Activated T-helper 1 cell treated with anti-CD3 and anti-CD28 coated beads, Interleukin-2, amount 50 U/mL, for 16 hours (primary cell): ENCODE data around the gene TMEM131L.
"Not testable (repeated sequence)": the region's sequence is repeated elsewhere in the genome, so short reads cannot be mapped to it uniquely, and the experiment has no call there.

Experiments used
- DNase-seq, 2 donors: peaks; one replicate each; pipeline ENCODE4 v3.0.0-alpha.2; 2020; ENCODE audit warnings: low read depth in 1 of 2, low spot score in 1 of 2

TMEM131L gene

DNA sequence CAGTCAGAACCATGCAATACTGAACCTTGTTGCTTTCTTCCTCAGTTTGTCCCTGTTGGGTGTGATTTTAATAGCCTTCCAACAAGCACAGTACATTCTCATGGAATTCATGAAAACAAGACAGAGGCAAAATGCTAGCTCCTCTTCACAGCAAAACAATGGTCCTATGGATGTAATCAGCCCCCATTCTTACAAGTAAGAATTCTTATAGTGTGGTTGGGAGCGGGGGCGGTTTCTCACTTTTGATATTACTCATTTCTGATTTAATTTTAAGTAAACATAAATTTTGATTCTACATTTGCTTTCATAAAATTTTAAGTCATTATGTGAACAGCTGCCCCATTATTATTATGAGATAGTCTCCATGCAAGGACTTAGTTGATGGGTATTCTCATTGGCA is 137.1 kb downstream of the TMEM131L start:
- no peak for DNase-seq

GRCh38 chr4:153603835-153604234 is 137.7 kb downstream of the TMEM131L start:
- DNase-seq, result no peak

DNA sequence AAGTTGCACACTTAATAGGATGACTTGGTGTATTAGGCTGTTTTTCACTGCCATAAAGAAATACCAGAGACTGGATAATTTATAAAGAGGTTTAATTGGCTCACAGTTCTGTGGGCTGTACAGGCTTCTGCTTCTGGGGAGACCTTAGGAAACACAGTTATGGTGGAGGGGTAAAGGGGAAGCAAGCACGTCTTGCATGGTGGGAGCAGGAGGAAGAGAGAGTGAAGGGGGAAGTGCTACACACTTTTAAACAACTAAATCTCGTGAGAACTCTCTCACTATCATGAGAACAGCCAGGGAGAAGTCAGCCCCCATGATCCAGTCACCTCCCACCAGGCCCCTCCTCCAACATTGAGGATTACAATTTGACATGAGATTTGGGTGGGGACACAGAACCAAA is 142.9 kb downstream of the TMEM131L start:
- not testable (repeated sequence) for DNase-seq

DNA sequence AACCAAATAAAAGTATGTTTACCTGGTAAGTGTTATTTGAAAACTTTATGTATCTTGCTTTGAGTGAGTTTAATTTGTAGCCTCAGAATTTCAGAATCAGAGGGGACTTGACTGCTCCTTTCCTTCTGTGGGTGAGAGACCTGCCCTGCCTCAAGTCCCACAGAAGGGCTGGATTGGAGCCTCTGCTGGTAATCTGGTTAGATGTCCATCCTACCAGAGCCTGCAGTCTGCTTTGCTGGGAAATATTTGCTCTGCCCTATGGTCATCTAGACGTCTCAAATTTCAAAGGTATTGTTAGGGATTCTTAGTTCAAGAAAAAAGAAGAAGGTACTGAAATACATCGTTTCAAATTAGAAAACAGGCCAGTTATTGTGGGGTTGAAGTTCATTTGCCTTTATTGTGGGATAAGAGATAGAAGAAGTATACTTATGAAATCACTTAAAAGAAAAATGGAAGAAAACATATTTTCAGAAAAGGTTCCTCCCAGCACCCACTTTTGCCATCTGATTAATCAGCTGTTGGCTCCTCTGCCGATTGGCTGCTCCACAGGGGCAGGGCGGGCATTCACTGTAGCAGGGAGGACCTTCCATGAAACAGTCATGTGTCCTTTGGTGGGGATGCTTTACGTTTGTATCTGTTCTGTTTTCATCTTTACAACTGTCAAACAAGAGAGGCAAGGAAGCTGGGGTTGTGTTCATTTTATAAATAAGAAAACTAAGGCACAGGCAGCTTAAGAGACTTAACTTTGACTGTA is 144.6 kb downstream of the TMEM131L start:
- no peak for DNase-seq

- DNase-seq, result no peak
Observed at GRCh38 chr4:153611679-153612078, 145.5 kb downstream of the TMEM131L start.

DNA sequence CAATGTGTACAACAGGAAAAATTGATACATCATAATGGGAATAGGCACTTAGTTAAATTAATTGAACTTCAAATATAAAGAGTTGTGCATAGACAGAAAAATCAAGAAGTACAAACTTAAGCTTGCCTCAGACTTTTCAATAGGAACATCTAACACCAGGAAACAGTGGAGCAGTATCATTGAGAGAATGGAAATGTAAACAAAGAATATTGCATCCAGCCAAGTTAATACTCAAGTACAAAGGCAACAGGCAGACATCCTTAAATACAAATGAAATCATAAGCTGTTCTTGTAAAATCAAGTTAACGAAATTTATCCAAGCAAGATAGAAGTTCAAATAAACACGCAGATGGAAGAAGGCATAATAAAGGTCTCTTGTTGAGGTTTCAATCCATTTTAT is 146.7 kb downstream of the TMEM131L start:
- DNase-seq, result no peak

DNA sequence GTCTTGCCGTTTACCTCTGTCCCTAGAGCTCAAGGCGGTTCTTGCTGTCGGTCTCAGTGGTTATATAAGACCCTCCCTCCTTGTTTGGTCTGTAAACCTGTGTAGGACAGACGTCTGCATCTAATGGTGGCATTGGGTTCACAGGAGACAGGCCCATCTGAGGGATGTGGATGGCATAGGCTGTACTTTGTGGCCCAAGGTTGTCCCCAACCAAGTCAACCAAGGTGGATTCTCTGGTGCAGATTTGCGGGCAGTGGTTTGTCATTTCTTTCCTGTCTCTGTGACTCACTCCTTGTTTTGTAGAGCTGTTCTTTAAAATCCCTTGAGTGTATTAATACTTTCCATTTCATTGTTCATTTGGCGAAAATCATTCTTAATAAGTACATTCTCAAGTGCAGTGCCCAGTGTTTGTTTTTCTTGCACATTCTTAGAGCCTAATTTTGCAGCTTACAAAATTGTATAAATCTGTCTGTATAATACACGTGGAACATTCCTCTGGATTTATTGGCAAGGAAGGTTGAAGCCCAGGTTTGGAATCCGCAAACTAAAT is 149.9 kb downstream of the TMEM131L start:
- DNase-seq, result no peak

DNA sequence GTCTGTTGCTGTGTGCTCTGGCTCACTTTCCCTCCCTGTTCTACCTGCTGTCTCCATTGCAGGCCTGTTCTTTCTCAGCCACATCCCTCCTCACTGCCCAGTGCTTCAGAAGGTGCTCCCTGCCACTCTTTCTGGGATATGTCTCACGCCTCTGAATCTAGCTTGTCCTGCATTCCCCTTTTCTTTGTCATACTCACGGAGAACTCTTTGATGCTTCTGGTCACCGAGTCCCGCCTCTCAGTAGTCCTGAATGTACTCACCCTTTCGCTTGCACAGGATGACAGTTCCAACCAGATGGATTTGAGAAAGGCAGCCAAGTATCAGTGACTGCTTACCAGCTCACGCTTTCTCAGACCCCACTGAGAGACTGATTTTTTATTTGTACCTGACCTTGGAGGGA is 152.7 kb downstream of the TMEM131L start:
- DNase-seq, result no peak

GRCh38 chr4:153619811-153620210 is 153.7 kb downstream of the TMEM131L start:
- no peak for DNase-seq

DNA sequence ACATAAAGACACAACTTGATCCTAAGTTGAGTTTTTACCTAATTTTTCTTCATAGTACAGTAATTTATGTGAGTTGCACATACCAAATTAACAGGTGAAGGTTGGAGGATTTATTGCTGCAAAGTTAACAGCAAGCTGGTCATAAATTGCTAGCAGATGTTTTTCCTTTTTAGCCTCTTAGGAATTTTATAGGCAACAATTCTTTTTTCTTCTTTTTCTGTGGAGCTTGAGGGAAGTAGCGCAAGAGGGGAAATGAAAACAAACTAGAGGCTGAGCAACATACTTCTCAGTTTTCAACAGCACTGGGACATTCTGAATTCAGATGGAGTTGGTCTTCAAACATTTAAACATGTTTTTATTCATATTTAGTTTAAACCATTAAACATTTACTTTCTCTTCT is 154.2 kb downstream of the TMEM131L start:
- DNase-seq, result no peak

- DNase-seq, result no peak
Observed at GRCh38 chr4:153622093-153622492, 155.9 kb downstream of the TMEM131L start.

- no peak for DNase-seq
Observed at GRCh38 chr4:153622778-153623240, 156.6 kb downstream of the TMEM131L start.

DNA sequence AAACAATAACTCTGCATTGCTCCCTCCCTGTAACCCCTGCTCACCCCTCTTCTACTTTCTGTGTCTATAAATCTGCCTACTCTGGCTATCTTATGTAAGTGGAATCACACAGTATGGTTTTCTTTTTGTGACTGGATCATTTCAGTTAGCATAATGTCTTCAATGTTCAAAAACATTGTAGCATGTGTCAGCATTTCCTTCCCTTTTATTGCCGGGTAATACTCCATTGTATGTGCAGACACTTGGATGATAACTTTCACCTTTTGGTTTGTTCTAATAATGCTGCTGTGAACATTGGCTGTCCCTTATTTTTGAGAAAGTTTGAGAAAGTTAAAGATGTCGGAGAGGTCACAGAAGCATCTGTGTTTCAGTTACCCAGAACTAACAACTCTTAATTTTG is 157.3 kb downstream of the TMEM131L start:
- DNase-seq, result no peak

- no peak for DNase-seq
Observed at GRCh38 chr4:153628796-153629315, 162.7 kb downstream of the TMEM131L start.

GRCh38 chr4:153629776-153630175 is 163.6 kb downstream of the TMEM131L start:
- no peak for DNase-seq

- DNase-seq, result no peak
Observed at GRCh38 chr4:153634738-153635353, 168.7 kb downstream of the TMEM131L start.

DNA sequence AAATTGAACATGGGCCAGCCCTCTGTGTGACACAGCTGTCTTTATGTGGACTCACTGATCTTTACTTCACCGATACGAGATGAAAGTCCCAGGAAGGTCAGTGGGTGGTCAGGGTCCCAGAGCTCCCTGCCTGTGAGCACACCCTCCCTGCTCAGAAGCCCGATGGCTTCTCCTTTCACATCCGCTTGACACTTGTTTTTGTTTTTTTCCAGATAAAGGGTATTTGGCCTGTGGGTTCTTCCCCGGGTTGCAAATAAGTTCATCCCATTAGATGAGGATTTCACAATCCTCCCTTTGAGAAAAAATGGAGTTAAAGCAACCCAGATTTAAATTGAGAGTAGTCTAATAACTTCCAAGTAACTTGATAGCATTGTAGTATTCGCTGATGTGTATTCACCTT is 169.7 kb downstream of the TMEM131L start:
- DNase-seq, result no peak

GRCh38 chr4:153637201-153637600 is 171.0 kb downstream of the TMEM131L start:
- no peak for DNase-seq

- no peak for DNase-seq
Observed at GRCh38 chr4:153638011-153638410, 171.9 kb downstream of the TMEM131L start.

DNA sequence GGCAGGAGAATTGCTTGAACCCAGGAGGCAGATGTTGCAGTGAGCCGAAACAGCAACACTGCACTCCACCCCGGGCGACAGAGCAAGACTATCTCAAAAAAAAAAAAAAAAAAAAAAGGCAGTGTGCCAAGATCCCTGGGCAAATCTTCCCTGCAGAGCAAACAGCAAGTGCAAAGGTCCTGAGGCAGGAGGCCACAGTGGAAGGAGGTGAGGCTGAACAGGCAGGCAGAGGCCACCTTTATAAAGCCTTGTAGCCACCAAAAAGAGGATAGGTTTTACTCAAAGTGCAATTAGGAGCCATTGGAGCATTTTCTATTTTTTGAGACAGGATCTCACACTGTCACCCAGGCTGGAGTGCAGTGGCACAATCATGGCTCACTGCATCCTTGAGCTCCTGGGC is 172.8 kb downstream of the TMEM131L start:
- no peak for DNase-seq

DNA sequence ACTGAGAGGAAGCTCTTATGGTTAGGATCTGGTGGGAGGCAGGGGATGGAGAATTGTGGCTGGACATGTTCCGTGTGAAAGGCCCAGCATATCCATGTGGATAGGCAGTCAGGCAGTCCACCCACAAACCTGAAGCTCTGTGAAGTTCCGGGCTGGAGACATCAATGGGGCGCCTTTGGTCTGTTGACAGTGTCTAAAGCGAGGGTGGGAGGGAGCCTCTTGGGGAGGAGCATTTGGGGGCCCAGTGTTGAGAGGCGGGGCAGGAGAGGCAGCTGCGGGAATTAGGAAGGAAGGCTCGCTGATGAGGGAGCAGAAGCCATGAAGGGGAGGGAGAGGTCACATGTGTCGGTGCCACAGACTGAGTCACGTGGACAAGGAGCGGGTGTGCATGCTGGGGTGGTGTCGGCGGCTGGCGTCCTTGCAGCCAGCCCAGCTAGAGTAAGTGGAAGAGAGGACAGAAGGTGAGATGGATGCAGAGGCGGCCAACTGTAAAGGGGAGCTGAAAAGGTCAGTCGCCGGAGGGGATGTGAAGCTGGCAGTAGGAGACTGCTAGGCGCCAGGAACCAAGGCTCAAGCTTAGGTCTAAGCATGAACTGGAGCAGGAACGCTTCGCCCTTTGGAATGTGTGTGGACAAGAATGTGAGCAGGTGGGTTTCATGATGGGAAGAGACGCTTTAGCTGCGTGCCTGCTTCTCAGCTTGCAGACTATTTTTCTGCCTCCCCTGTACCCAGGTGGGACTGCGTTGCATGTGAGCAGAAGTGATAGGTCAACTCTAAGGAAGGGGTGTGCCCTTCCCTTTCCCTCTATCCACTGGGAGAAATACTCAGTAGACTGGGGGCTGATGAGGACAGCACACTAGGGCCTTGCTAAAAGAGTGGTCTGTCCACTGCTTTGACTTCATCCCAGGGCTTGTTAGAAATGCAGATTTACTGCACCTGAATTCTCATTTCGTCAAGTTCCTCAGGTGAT is 174.0 kb downstream of the TMEM131L start:
- no peak for DNase-seq
